Tibial nerve (tissue), 3 donors: ENCODE data around the gene MSH3.

Source experiments
- POLR2A ChIP-seq, 2 donors: fragments of 450-650 bp; IDR thresholded peaks; one replicate each; pipeline ENCODE4 v1.6.1; 2017; ENCODE audit warnings: antibody characterized with exemption in 2 of 2, mild to moderate bottlenecking in 2 of 2, moderate library complexity in 2 of 2
- TF ChIP-seq, protein P1 (sequence below), 5 experiments: fragments of 200-600 bp in 3 of 5; fragments of 450-650 bp in 2 of 5; sonication (generic) in 3 of 5; IDR thresholded peaks; one replicate each; pipeline ENCODE4 v1.5.1; 2016 to 2019; ENCODE audit warnings: antibody characterized with exemption in 5 of 5, mild to moderate bottlenecking in 3 of 5, moderate library complexity in 2 of 5

GRCh38 chr5:80917631-80918030 lies 263.2 kb downstream of the MSH3 start:
- TF ChIP-seq, protein P1, sequence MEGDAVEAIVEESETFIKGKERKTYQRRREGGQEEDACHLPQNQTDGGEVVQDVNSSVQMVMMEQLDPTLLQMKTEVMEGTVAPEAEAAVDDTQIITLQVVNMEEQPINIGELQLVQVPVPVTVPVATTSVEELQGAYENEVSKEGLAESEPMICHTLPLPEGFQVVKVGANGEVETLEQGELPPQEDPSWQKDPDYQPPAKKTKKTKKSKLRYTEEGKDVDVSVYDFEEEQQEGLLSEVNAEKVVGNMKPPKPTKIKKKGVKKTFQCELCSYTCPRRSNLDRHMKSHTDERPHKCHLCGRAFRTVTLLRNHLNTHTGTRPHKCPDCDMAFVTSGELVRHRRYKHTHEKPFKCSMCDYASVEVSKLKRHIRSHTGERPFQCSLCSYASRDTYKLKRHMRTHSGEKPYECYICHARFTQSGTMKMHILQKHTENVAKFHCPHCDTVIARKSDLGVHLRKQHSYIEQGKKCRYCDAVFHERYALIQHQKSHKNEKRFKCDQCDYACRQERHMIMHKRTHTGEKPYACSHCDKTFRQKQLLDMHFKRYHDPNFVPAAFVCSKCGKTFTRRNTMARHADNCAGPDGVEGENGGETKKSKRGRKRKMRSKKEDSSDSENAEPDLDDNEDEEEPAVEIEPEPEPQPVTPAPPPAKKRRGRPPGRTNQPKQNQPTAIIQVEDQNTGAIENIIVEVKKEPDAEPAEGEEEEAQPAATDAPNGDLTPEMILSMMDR (IDR thresholded peaks at IDR 0.05): no peak
- no peak for TF ChIP-seq POLR2A (IDR thresholded peaks at IDR 0.05)
